ENCODE data around the gene MOCOS.
A peak's percentile ranks its signal among the peaks of the same experiment; 100 is the strongest.

The MOCOS gene, protein sequence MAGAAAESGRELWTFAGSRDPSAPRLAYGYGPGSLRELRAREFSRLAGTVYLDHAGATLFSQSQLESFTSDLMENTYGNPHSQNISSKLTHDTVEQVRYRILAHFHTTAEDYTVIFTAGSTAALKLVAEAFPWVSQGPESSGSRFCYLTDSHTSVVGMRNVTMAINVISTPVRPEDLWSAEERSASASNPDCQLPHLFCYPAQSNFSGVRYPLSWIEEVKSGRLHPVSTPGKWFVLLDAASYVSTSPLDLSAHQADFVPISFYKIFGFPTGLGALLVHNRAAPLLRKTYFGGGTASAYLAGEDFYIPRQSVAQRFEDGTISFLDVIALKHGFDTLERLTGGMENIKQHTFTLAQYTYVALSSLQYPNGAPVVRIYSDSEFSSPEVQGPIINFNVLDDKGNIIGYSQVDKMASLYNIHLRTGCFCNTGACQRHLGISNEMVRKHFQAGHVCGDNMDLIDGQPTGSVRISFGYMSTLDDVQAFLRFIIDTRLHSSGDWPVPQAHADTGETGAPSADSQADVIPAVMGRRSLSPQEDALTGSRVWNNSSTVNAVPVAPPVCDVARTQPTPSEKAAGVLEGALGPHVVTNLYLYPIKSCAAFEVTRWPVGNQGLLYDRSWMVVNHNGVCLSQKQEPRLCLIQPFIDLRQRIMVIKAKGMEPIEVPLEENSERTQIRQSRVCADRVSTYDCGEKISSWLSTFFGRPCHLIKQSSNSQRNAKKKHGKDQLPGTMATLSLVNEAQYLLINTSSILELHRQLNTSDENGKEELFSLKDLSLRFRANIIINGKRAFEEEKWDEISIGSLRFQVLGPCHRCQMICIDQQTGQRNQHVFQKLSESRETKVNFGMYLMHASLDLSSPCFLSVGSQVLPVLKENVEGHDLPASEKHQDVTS

DNA sequence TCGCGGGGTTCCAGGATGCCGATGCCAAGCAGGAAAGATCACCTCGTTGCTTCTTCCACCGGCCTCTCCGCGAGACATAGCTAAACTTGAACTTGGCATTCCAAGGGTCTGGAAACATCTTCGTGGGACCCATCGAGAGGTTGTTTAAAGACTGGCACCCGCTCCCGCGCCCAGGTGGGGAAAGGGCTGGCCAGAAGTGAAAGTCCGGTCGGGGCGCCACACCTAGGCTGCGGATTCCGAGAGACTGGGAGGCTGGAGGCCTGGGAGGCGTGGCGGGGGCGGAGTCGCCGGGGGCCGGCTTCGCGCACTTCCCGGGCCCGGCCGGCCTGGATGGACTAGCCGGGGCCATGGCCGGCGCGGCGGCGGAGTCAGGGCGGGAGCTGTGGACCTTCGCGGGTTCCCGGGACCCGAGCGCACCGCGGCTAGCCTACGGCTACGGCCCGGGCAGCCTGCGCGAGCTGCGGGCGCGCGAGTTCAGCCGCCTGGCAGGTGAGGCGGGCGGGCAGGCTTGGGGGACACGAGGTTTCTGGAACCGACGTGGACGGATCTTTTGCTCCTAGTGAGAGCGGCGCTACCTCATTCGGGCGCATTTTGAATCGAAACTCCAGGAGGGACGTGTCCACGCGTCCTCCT is at the start of gene MOCOS:
Gene MOCOS, plus strand, starts transcription at position 305 of the 633 bp plus-strand sequence. Its CDS starts 43 bp downstream, at position 348.
- no peaks in the 10 kb centered on the region for H3K9me3 ChIP-seq (ENCODE audit: control insufficient read depth in 2 of 2, low read length in 2 of 2)
- H3K9ac ChIP-seq (ENCODE audit: low read length in 2 of 2) = peak within 1 kb of the TSS; percentile 64 to 73
- H3K27ac ChIP-seq (ENCODE audit: low read length) = no peak within 1 kb of the TSS

DNA sequence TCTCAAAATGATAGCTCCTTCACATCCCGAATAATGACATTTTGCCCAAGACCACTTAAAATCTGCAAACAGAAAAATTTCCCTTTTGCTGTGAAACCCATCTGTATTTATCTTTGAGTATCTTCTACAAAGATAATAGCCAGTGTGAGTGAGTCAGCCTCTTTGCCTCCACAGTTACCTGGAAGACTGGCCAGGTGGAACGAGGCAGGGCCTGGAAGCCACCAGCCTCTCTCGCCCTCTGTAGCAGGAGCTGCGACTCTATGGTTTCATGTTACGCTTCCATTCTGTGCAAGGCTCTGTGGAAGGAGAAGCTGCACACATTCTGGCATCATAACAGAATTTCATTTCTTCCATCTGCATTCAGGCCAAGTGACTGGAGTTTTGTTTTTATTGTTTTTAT is 48.1 kb upstream of the MOCOS start:
- peaks cover 11 to 32% of the 10 kb centered on the region in 2 donors for H3K36me3 ChIP-seq (ENCODE audit: control insufficient read depth in 2 of 2, insufficient read depth in 2 of 2, low read length in 2 of 2)
- H3K27ac ChIP-seq (ENCODE audit: low read length) = no peak overlapping the region
- H3K9me3 ChIP-seq (ENCODE audit: control insufficient read depth in 2 of 2, low read length in 2 of 2) = no peaks in the 10 kb centered on the region
- no peaks in the 10 kb centered on the region for H3K4me1 ChIP-seq (ENCODE audit: control insufficient read depth, insufficient read depth, low read length)
- H3K9ac ChIP-seq (ENCODE audit: low read length in 2 of 2) = no peak overlapping the region
- no peak overlapping the region for H3K4me3 ChIP-seq (ENCODE audit: low read length in 2 of 2)
- no peaks in the 10 kb centered on the region for H3K27me3 ChIP-seq (ENCODE audit: control insufficient read depth in 1 of 2, insufficient read depth in 2 of 2, low read length in 2 of 2)

More for the DNA sequence above, at the start of gene MOCOS:
- H3K4me3 ChIP-seq (ENCODE audit: low read length in 2 of 2) = peak within 1 kb of the TSS; percentile 85 to 89
- H3K27me3 ChIP-seq (ENCODE audit: control insufficient read depth in 1 of 2, insufficient read depth in 2 of 2, low read length in 2 of 2) = peaks cover 0 to 6% of the 10 kb centered on the region in 2 donors
- peaks cover 10% of the 10 kb centered on the region for H3K4me1 ChIP-seq (ENCODE audit: control insufficient read depth, insufficient read depth, low read length)
- H3K36me3 ChIP-seq (ENCODE audit: control insufficient read depth in 2 of 2, insufficient read depth in 2 of 2, low read length in 2 of 2) = no peaks in the 10 kb centered on the region

DNA sequence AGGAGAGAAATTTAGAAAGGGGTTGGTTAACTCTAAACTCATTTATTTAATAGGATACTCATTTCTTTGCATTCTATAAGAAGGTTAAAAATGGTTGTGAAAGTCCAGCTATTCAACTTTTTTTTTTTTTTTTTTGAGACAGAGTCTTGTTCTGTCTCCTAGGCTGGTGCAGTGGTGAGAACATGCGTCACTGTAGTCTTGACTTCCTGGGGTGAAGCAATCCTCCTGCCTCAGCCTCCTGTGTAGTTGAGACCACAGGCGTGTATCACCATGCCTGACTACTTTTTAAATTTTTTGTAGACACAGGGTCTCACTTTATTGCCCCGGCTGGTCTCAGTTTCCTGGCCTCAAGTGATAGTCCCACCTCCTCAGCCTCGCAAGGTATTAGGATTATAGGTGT is 45.7 kb upstream of the MOCOS start:
- no peak overlapping the region for H3K9ac ChIP-seq (ENCODE audit: low read length in 2 of 2)
- H3K27ac ChIP-seq (ENCODE audit: low read length) = no peak overlapping the region
- H3K9me3 ChIP-seq (ENCODE audit: control insufficient read depth in 2 of 2, low read length in 2 of 2) = no peaks in the 10 kb centered on the region
- H3K36me3 ChIP-seq (ENCODE audit: control insufficient read depth in 2 of 2, insufficient read depth in 2 of 2, low read length in 2 of 2) = peaks cover 29 to 51% of the 10 kb centered on the region in 2 donors
- no peaks in the 10 kb centered on the region for H3K4me1 ChIP-seq (ENCODE audit: control insufficient read depth, insufficient read depth, low read length)
- no peaks in the 10 kb centered on the region for H3K27me3 ChIP-seq (ENCODE audit: control insufficient read depth in 1 of 2, insufficient read depth in 2 of 2, low read length in 2 of 2)
- no peak overlapping the region for H3K4me3 ChIP-seq (ENCODE audit: low read length in 2 of 2)

DNA sequence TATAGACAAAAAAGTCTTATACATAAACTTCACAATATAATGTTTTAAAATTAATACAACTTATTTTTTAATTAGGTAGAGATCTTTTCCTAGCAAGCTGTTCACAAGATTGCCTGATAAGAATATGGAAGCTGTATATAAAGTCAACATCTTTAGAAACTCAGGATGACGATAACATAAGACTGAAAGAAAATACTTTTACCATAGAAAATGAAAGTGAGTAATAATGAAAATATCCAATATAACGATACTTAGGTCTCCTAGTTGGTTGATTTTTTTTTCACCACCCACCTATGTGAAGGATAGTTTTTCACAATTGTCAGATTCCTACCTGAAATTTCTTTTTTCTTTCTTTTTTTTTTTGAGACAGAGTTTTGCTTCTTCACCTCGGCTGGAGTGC is 44.5 kb upstream of the MOCOS start:
- Histone ChIP-seq H3K4me3 (ENCODE audit: low read length in 2 of 2) (no peak overlapping the region), H3K27ac (ENCODE audit: low read length) (no peak overlapping the region), H3K4me1 (ENCODE audit: control insufficient read depth, insufficient read depth, low read length) (no peaks in the 10 kb centered on the region), H3K9ac (ENCODE audit: low read length in 2 of 2) (no peak overlapping the region), H3K27me3 (ENCODE audit: control insufficient read depth in 1 of 2, insufficient read depth in 2 of 2, low read length in 2 of 2) (no peaks in the 10 kb centered on the region), H3K9me3 (ENCODE audit: control insufficient read depth in 2 of 2, low read length in 2 of 2) (no peaks in the 10 kb centered on the region), H3K36me3 (ENCODE audit: control insufficient read depth in 2 of 2, insufficient read depth in 2 of 2, low read length in 2 of 2) (peaks cover 35 to 44% of the 10 kb centered on the region in 2 donors)

DNA sequence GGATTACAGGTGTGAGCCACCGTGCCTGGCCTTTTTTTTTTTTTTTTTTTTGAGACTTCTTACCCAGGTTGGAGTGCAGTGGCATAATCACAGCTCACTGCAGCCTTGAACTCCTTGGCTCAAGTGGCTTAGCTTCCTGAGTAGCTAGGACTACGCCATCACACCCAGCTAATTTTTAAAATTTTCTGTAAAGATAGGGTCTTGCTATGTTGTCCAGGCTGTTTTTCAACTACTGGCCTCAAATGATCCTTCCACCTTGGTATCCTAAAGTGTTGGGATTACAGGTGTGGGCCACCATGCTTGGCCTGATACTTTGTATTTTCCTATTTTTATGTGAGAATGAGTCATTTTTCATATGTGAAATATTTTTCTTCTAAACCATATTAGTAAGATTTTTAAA is 43.9 kb upstream of the MOCOS start:
- Histone ChIP-seq H3K27ac (ENCODE audit: low read length) (no peak overlapping the region), H3K9ac (ENCODE audit: low read length in 2 of 2) (no peak overlapping the region), H3K4me3 (ENCODE audit: low read length in 2 of 2) (no peak overlapping the region), H3K36me3 (ENCODE audit: control insufficient read depth in 2 of 2, insufficient read depth in 2 of 2, low read length in 2 of 2) (peaks cover 33 to 39% of the 10 kb centered on the region in 2 donors), H3K4me1 (ENCODE audit: control insufficient read depth, insufficient read depth, low read length) (no peaks in the 10 kb centered on the region), H3K9me3 (ENCODE audit: control insufficient read depth in 2 of 2, low read length in 2 of 2) (no peaks in the 10 kb centered on the region), H3K27me3 (ENCODE audit: control insufficient read depth in 1 of 2, insufficient read depth in 2 of 2, low read length in 2 of 2) (no peaks in the 10 kb centered on the region)

DNA sequence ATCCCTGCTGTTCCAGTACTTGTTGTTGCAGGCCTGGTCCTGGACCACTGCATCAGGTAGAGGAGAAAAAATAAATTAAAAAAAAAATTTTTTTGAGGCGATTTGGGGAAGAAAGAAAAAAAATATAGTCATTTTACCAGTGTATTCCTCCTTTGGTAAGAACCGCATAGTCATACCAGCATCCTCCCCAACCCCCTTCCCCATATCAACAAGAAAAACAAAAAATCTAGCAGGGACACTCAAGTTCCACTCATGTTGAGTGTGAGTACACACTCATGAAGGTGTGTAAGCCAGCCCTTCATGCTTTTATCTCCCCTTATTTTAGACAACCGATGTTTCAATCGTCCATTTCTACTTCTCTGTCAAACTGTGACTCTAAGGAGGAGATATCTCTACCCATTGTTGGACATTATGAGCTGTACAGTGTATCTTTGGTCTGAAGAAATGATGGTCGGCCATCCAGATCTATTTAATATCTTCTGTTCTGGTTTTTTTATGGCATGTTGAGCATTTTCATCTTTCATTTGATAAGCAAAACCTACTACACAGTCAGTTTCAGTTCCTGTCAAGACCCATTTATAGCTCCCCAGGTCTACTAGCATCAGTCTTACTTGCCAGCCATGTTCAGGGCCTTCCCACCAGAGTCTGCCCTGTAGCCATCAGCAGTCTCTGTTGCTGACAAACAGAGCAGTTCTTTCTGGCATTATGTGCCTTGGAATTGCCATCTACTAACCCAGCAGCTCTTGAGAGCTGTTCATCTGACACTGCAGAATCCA is 37.6 kb upstream of the MOCOS start:
- Histone ChIP-seq H3K36me3 (ENCODE audit: control insufficient read depth in 2 of 2, insufficient read depth in 2 of 2, low read length in 2 of 2) (peaks cover 53 to 54% of the 10 kb centered on the region in 2 donors), H3K9me3 (ENCODE audit: control insufficient read depth in 2 of 2, low read length in 2 of 2) (no peaks in the 10 kb centered on the region), H3K27ac (ENCODE audit: low read length) (no peak overlapping the region), H3K9ac (ENCODE audit: low read length in 2 of 2) (no peak overlapping the region), H3K4me1 (ENCODE audit: control insufficient read depth, insufficient read depth, low read length) (no peaks in the 10 kb centered on the region), H3K27me3 (ENCODE audit: control insufficient read depth in 1 of 2, insufficient read depth in 2 of 2, low read length in 2 of 2) (no peaks in the 10 kb centered on the region), H3K4me3 (ENCODE audit: low read length in 2 of 2) (no peak overlapping the region)

DNA sequence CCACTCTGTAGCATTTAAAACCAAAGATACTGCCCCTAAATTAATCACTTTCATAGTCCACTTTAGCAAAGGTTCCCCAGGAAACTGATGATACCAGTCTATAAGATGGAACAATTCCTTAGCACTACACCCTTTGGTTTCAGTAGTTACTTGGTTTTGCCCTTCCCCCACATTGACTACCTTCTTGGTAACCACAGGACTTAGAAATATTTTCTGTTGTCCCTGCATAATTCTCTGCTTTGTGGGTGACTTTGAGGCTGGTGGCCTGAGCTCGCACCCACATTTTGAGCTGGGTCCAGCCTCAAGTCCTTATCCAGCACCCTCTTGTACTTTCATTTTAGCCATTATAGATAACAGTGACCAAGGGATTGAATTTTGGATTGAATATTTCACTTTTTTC is 34.5 kb upstream of the MOCOS start:
- Histone ChIP-seq H3K9ac (ENCODE audit: low read length in 2 of 2) (no peak overlapping the region), H3K4me1 (ENCODE audit: control insufficient read depth, insufficient read depth, low read length) (no peaks in the 10 kb centered on the region), H3K9me3 (ENCODE audit: control insufficient read depth in 2 of 2, low read length in 2 of 2) (no peaks in the 10 kb centered on the region), H3K27me3 (ENCODE audit: control insufficient read depth in 1 of 2, insufficient read depth in 2 of 2, low read length in 2 of 2) (no peaks in the 10 kb centered on the region), H3K4me3 (ENCODE audit: low read length in 2 of 2) (no peak overlapping the region), H3K27ac (ENCODE audit: low read length) (no peak overlapping the region), H3K36me3 (ENCODE audit: control insufficient read depth in 2 of 2, insufficient read depth in 2 of 2, low read length in 2 of 2) (peaks cover 41 to 43% of the 10 kb centered on the region in 2 donors)

DNA sequence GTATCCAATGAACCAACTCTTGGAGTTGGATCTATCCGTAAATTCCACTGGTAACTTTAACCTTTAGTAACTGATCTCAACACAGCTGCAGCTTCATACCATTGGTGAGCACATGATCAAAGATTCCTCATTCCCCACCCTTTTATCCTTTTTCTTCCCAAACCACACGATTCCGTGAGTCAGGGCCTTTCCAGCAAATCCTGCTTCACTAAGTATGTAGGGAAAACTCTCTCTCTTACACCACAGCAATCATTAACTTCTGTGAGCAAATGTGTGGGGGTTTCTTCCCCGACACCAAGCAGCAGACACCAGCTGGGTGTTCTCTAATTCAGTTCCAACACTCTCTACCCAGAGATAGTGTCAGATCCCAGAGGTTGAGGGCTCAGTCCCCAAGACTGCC is 34.1 kb upstream of the MOCOS start:
- Histone ChIP-seq H3K9me3 (ENCODE audit: control insufficient read depth in 2 of 2, low read length in 2 of 2) (no peaks in the 10 kb centered on the region), H3K4me3 (ENCODE audit: low read length in 2 of 2) (no peak overlapping the region), H3K27me3 (ENCODE audit: control insufficient read depth in 1 of 2, insufficient read depth in 2 of 2, low read length in 2 of 2) (no peaks in the 10 kb centered on the region), H3K27ac (ENCODE audit: low read length) (no peak overlapping the region), H3K4me1 (ENCODE audit: control insufficient read depth, insufficient read depth, low read length) (no peaks in the 10 kb centered on the region), H3K9ac (ENCODE audit: low read length in 2 of 2) (no peak overlapping the region), H3K36me3 (ENCODE audit: control insufficient read depth in 2 of 2, insufficient read depth in 2 of 2, low read length in 2 of 2) (peaks cover 43% of the 10 kb centered on the region in 2 donors)

DNA sequence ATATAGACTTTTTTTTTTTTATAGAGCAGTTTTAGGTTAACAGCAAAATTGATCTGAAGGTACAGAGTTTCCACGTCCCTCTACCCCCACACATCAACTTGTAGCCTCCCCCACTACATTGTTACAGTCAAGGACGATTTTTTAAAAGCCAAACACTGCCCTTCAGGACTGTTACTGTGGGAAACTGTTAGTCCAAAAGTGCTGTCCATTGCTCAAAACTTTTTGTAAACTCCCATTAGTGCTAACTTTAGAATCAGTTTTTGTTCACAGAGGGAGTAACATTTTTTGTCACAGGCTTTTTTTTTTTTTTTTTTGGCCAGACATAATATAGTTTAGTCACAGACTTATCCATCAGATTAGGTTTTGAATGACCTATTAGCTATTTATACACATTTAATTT is 33.5 kb upstream of the MOCOS start:
- no peak overlapping the region for H3K9ac ChIP-seq (ENCODE audit: low read length in 2 of 2)
- peaks cover 40 to 41% of the 10 kb centered on the region in 2 donors for H3K36me3 ChIP-seq (ENCODE audit: control insufficient read depth in 2 of 2, insufficient read depth in 2 of 2, low read length in 2 of 2)
- no peaks in the 10 kb centered on the region for H3K9me3 ChIP-seq (ENCODE audit: control insufficient read depth in 2 of 2, low read length in 2 of 2)
- H3K27ac ChIP-seq (ENCODE audit: low read length) = no peak overlapping the region
- H3K4me1 ChIP-seq (ENCODE audit: control insufficient read depth, insufficient read depth, low read length) = no peaks in the 10 kb centered on the region
- no peak overlapping the region for H3K4me3 ChIP-seq (ENCODE audit: low read length in 2 of 2)
- no peaks in the 10 kb centered on the region for H3K27me3 ChIP-seq (ENCODE audit: control insufficient read depth in 1 of 2, insufficient read depth in 2 of 2, low read length in 2 of 2)

Measured in stomach smooth muscle (tissue), 2 donors.